DMS 273 treated with DMSO at 0.1 percent for 48 hours (cell line): ENCODE data around the gene CHRM4.
"Not testable (repeated sequence)": the region's sequence is repeated elsewhere in the genome, so short reads cannot be mapped to it uniquely, and the experiment has no call there.

ENCODE experiments used
- DNase-seq: peaks from one replicate; lab custom pipeline; 2025; lab: John Stamatoyannopoulos, UW

CHRM4 gene

DNA sequence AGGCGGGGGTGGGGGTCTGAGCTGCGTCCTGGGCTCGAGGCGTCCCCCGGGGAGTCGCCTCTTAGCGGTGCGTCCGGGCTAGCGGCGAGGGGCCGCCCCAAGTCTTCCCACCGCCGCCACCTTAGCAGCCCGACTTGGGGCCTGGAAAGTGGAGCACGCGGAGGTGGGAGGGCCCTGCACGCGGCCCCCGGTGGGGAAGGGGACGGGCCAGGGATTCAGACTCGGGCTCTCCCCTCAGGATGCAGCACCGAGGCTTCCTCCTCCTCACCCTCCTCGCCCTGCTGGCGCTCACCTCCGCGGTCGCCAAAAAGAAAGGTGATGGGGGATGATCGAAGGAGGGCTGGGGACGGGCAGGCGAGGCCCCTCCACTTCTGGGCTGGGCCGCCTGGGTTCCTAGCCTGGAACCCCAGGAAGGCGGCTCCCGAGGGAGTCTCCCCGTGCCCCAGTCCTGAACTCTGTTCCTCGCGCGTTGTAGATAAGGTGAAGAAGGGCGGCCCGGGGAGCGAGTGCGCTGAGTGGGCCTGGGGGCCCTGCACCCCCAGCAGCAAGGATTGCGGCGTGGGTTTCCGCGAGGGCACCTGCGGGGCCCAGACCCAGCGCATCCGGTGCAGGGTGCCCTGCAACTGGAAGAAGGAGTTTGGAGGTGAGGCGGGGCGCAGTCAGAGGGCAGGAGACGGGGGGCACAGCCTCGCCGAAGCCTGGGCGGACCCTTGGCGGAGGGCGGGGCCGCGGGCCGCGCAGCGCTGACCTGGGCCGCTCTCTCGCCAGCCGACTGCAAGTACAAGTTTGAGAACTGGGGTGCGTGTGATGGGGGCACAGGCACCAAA is 9.5 kb downstream of the CHRM4 start:
- DNase-seq: no peak

DNA sequence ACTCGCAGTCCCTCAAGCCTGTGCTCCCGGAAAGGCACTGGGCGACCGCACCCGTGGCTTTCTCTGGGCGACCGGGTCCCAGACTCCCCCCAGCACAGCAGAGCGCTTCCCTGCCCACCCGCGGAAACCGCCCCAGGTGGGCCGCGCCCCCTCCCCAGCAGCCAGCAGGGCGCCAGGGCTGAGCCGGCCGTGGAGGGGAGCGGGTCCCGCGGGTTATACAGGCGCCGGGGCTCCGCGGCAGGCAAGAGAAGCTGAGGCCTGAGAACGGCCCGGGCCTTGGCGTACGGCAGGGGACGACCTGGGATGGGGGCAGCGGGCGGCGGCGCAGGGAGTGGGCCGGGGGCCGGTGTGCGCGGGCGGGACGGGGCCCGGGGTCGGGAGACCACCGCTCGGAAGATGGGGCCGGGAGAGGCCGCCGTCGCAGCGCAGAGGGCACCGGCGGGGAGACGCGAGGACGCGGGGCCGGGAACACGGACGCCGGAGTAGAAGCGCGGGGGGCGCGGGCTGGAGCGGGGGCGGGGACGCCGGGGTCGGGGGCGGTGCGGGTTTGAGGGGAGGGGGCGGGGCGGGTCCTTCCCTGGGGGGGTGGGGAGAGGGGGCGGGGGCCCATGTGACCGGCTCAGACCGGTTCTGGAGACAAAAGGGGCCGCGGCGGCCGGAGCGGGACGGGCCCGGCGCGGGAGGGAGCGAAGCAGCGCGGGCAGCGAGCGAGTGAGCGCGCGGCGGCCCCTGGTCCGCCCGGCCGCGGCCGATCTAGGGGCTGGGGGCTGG is 10.3 kb downstream of the CHRM4 start, which contains the start of gene MDK:
TSS of gene MDK (plus strand) at position 622 of the 771 bp plus-strand sequence. CDS start 389 bp downstream, outside the sequence.
- no peak for DNase-seq

DNA sequence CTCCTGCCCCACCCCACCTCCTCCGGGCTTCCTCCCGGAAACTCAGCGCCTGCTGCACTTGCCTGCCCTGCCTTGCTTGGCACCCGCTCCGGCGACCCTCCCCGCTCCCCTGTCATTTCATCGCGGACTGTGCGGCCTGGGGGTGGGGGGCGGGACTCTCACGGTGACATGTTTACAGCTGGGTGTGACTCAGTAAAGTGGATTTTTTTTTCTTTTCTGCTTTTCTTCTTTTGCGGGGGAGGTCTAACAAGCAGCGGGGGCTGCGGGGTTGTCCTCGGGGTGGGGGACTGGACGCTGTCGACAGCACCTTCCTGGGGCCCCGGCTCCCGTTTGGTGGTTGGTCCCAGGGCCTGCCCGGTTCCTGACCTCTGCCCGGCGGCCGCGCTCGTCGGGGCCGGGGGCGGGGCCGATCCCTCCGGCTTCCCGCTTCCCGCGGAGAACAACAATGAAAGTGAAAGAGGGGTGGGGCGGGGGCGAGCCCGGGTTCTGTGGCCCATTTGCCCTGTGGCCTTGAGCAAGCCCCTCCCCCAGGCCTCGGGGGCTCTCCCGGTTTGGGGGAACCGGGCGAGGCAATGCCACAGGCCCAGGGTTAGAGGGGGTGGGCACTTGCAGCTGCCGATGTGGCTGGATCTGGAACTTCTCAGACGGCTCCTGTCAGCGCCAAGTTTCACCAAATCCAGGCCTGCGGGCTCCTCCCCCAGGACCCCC is 11.1 kb downstream of the CHRM4 start:
- DNase-seq: no peak

DNA sequence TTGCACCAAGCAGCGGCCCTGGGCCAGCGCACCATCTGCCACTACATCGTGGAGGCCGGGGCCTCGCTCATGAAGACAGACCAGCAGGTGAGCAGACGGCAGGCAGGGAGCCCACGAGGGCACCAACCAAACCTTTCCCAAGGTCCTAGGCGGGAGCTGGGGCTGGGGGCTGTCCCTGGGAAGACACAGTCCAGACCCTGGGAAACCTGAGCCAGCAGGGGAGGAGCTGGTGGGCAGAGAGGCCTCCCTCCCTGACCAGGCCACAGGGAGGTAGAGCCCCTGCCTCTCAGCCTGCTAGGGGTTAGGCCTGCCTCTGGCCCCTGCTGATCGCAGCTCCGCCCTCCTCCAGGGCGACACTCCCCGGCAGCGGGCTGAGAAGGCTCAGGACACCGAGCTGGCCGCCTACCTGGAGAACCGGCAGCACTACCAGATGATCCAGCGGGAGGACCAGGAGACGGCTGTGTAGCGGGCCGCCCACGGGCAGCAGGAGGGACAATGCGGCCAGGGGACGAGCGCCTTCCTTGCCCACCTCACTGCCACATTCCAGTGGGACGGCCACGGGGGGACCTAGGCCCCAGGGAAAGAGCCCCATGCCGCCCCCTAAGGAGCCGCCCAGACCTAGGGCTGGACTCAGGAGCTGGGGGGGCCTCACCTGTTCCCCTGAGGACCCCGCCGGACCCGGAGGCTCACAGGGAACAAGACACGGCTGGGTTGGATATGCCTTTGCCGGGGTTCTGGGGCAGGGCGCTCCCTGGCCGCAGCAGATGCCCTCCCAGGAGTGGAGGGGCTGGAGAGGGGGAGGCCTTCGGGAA is 11.9 kb downstream of the CHRM4 start:
- peak; percentile 28 for DNase-seq

DNA sequence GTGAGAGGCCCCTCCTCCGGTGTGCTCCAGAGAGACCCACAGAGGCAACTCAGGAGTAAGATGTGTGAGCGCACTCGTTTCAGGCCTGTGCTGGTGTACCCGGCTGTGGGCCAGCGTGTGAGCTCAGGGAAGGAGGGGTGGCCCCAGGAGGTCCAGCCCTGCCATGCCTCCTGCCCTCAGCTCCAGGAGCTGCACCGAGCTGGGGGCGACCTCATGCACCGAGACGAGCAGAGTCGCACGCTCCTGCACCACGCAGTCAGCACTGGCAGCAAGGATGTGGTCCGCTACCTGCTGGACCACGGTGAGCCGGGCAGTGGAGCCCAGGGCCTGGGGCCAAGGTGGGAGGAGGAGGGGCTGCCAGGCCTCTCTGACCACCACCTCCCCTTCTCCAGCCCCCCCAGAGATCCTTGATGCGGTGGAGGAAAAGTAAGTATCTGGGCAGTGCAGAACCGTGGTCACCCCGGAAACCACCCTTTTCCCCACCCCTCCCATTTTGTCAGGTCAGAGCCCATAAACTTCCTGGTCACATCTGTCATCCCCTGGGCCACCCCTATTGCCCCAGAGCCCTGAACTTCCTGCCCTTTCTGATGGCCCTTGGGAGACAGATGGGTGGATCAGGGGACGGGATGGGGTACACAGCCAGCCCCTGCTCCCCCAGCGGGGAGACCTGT is 12.6 kb downstream of the CHRM4 start:
- no peak for DNase-seq

DNA sequence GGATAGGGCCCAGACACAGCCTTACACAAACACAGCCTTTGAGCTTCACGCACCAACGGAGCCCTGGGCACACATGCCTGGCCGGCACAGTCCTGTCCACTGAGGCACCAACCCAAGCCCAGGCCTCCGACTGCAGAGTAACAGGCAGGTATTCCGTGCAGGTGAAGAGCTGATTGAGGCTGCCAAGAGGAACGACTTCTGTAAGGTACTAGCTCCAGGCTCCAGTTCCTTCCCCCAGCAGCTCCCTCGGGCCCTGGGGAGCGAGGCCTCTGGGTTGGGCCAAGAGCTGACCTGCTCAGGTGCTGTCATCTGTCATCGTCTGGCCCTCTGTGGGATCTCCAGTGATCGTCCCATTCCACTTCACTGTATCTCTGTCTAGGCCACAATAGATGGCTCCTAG is 13.3 kb downstream of the CHRM4 start:
- no peak for DNase-seq

DNA sequence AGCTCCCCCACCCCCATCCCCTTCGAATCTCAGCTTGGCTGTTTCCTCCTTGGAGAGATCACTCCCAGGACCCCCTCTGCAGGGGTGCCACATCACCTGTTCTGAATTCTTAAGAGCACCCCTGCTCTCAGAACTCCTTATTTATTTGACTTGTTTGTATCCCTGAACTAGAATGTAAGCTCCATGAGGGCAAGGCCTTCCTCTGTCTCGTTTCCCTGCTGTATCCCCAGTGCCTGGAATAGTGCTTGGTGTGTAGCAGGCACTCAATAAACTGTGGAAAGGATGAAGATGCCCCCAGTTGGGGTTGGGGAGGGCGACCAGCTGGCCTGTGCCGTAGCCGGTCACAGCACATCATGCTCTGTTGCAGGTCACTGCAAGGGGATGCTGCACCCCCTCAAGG is 13.7 kb downstream of the CHRM4 start:
- no peak for DNase-seq

DNA sequence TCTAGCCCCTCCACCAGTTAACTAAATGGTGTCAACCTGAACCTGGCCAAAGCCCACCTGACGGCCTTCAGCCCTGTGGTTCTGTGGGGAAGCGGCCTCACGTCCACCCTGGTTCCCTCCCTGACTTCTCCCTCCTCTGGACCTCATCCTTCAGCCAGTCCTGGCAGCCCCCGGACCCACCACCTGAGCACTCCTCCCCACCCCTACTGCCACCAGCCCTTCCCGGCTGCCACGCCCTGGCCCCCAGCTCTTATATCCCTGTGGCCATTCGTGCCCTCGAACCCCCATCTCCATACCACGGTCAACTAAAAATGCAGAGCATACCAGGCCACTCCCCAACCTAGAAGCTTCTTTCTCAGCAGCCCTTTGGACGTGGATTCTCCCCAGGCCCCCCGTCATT is 14.3 kb downstream of the CHRM4 start:
- DNase-seq: no peak

DNA sequence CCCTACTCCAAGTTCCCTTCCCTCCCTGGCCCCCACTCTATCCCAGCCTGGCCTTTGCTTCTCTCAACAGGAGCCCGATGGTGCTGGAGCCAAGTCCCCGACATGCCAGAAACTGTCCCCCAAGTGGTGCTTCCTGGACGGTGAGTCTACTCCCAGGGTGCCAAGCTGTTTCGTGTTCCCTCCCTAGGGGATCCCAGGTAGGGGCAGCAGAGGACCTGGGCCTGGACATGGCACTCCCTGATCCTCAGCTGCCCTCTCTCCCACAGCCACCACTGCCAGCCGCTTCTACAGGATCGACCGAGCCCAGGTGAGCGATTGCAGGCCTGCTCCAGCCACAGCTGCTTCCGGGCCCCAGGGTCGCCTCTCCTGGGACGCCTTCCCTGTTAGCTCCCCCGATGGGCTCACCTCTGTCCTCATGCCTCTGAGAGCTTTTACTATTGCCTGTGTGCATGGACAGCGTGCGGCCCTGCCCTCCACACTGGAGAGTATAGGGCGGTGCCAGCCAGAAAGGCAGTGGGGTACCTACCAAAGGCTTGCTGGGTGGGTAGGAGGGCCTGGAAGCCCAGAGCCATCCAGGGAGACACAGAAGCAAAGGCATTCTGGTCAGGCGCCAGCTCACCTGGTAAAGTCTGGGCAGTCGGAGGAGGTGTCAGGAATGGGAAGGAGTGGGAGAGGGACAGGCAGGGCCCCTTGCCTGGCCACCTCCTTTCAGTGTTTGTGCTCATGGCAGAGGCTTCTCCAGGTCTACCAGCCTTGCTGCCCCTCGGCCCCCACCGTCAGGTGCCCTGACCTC is 15.1 kb downstream of the CHRM4 start:
- no peak for DNase-seq

DNA sequence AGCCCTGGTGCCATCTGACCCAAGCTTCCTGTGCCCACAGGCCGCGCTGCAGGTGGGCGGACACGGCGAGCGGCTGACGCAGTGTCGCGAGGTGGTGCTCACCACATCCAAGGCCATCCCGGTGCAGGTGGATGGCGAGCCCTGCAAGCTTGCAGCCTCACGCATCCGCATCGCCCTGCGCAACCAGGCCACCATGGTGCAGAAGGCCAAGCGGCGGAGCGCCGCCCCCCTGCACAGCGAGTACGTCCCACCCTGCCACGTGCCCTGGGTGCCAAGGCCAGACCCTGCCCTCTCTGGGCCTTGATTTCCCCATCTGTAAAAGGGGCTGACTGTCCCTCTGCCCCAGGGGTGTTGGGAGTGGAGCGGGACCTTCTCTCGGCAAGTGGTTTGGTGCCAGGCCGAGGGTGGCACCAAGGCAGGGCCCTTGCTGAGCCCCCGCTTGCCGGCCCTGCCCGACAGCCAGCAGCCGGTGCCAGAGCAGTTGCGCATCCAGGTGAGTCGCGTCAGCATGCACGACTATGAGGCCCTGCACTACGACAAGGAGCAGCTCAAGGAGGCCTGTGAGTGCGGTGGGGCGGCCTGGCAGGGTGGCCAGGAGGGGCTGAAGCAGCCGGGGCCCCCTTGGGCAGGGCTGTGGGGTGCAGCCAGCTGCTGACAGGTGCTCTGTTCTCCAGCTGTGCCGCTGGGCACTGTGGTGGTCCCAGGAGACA is 16.0 kb downstream of the CHRM4 start:
- DNase-seq: no peak

DNA sequence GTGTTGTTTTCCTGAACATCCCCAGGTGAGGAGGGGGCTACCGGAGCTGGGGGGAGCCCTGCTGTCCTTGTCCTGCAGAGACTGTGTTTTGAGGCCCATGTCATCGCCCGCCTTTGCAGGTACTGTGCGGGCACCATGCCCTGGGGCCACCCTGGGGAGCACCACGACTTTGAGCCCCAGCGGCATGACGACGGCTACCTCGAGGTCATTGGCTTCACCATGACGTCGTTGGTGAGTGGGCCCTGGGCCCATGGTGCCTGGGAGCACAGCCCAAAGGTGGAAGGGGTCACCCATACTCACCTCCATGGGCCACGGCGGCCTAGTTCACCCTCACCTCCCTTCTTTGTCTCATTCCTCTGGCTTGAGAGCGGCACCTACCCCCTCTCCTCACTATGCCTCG is 16.8 kb downstream of the CHRM4 start:
- no peak for DNase-seq

DNA sequence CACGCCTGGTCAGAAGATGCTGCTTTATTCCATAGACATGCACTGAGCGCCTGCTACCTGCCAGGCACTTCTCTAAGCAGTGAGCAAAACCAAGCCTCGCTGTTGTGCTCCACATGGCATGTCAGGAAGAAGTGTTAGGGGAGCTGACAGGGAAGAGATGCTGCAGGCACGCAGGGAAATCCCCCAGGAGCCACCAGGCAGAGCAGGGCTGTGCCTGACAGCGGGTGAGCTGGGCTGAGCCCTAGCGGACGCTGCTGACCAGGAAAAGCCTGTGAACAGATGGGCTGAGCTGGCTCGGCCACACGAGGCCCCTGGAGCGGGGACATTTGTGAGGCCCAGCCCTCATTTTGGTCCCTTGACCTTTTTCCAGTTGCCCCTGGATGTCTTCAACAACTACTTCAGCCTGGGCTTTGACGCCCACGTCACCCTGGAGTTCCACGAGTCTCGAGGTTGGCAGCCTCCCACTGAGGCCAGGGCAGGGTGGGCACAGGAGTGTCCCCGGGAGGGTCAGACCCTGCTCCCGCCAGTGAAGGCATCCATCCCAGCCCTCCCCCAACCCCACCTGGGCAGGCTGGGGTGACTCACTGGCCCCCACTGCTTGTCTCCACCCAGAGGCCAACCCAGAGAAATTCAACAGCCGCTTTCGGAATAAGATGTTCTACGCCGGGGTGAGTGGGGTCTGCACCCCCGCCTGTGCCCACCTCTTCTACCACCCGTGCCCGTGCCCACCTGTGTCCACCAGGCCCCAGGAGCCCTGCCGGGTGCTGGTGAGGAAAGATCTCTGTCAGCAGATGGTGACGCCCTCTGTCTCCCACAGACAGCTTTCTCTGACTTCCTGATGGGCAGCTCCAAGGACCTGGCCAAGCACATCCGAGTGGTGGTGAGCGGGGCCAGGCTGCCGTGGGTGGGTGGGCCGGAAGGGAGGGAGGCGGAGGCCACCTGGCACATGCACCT is 17.5 kb downstream of the CHRM4 start:
- no peak for DNase-seq

DNA sequence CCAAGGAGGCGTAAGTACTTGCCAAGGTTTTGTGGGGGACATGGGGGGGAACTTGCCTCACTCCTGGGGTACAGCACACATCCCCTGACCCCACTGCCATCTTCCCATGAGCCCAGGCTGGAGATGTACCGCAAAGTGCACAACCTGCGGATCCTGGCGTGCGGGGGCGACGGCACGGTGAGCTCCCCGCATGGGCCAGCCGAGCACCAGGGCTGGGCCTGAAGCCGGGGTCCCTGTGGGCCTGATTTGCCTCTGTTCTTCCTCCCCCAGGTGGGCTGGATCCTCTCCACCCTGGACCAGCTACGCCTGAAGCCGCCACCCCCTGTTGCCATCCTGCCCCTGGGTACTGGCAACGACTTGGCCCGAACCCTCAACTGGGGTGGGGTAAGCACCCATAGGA is 19.1 kb downstream of the CHRM4 start:
- not testable (repeated sequence) for DNase-seq

DNA sequence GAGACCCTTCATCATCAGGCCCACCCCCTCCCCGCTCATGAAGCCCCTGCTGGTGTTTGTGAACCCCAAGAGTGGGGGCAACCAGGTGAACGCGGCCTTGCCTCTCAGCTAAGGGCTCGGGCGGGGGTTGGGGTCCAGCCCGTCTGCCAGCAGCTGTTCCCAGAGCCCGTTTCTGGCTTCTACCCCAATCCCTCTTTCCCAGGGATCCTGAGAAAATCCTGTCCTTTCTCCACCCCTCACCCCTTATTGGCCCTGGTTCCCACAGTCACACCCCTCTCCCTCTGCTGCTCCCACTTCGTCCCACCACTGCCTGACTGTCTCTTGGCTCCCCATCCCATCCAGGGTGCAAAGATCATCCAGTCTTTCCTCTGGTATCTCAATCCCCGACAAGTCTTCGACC is 19.5 kb downstream of the CHRM4 start:
- DNase-seq: no peak

DNA sequence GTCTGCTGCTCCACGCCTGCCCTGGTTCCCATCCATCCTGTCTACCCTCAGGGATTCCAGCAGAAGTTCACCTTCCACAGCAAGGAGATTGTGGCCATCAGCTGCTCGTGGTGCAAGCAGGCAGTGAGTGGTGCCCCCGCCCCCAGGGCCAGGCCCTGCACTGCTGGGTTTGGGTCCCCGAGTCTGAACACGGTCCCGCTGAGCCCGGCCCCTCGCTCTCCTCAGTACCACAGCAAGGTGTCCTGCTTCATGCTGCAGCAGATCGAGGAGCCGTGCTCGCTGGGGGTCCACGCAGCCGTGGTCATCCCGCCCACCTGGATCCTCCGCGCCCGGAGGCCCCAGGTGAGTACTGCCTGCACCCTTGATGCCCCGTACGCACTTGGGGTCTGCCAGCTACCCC is 20.3 kb downstream of the CHRM4 start:
- DNase-seq: not testable (repeated sequence)

DNA sequence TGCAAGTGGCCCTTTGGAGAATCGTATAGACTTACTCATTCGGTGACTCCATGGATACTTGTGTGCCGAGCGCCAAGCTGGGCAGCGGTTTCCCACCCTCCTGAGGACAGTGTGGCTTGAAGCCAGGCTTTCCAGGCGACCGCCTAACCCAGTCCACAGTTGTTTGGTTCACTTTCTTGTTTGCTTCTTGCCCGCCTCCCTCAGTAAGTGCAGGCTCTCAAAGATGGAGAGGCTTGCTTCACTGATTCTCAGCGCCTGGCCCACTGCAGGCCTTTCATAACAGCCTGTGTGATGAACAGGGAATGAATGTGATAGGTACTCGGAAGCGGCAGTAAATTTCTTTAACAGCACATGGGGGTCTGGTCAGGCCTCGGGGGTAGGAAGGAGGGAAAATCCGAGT is 21.3 kb downstream of the CHRM4 start:
- DNase-seq: no peak

DNA sequence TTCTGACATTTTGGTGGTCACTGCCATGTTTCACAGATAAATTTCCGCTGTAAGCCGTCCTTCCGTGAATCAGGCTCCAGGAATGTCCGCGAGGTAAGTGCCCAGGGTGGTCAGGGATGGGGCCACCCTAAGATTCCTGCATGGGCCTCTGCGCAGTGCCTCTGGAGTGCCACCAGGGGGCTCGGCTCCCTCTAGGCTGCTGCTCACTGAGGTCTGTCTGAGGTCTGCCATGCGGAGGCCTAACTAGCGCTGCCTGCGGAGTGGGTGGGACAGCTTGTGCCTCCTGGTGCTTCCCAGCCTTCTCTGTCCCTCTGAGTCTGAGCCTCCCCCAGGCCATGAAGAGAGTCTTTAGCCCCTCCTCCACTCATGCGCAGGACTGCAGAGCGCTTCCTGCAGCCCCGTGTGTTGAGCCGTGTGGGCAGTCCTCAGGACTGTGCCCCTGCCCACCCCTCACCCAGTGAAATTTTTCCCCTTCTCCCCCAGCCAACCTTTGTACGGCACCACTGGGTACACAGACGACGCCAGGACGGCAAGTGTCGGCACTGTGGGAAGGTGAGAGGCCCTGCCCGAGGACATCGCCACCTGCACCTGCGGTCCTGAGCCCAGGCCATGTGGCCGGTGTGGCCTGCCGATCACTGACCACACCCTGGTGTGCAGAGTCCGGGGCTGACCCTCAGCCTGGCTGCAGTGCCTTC is 22.0 kb downstream of the CHRM4 start:
- no peak for DNase-seq

DNA sequence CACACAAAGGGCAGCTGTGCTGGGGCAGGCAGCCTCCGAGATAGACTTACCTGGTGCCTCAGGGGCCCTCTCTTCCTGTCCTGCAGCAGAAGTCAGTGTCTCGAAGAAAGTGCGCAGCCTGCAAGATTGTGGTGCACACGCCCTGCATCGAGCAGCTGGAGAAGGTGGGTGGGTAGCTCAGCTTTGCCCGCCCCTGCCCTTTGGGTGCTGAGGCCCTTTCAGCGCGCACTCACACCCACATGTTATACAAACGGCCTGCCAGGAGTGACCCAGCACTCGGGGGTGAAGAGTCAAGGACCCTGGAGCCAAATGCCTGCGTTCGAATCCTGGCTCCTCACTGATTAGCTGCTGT is 23.7 kb downstream of the CHRM4 start:
- DNase-seq: no peak
